Loucy (cell line): Measurements from ENCODE around the gene PDIA3.

Source experiments
- H2AFZ ChIP-seq: fragments of 200-600 bp; sonication (generic); 2 replicates; pipeline ENCODE4 v1.6.0; 2016; ENCODE audit warnings: antibody characterized with exemption, mild to moderate bottlenecking, low read length, moderate library complexity
- H3F3A ChIP-seq: fragments of 200-600 bp; 2 replicates; pipeline ENCODE4 v1.6.0; 2016; ENCODE audit warnings: antibody characterized with exemption, low read depth, mild to moderate bottlenecking
- H3K27me3 ChIP-seq: fragments of 200-600 bp; sonication (generic); 2 replicates; pipeline ENCODE4 v1.6.1; 2014; ENCODE audit warnings: low read length, mild to moderate bottlenecking; ENCODE audit not compliant: insufficient read depth, poor library complexity, severe bottlenecking
- H3K36me3 ChIP-seq: fragments of 200-600 bp; sonication (generic); 2 replicates; pipeline ENCODE4 v1.6.1; 2016; ENCODE audit warnings: low read length; ENCODE audit not compliant: insufficient read depth
- H3K4me1 ChIP-seq: fragments of 200-600 bp; sonication (generic); 2 replicates; pipeline ENCODE4 v1.5.1; 2014; ENCODE audit warnings: low read length, mild to moderate bottlenecking; ENCODE audit not compliant: insufficient read depth, poor library complexity, severe bottlenecking
- H3K4me2 ChIP-seq: fragments of 200-600 bp; sonication (generic); 2 replicates; pipeline ENCODE4 v1.6.0; 2014; ENCODE audit warnings: antibody characterized with exemption, low read length, low read depth, mild to moderate bottlenecking; ENCODE audit not compliant: poor library complexity, severe bottlenecking
- H3K4me3 ChIP-seq: fragments of 200-600 bp; sonication (generic); 2 replicates; pipeline ENCODE4 v1.5.1; 2014; ENCODE audit warnings: low read length, mild to moderate bottlenecking, mixed read lengths; ENCODE audit not compliant: poor library complexity, severe bottlenecking
- H3K79me2 ChIP-seq: fragments of 200-600 bp; sonication (generic); 2 replicates; pipeline ENCODE4 v1.6.1; 2014; ENCODE audit warnings: low read length; ENCODE audit not compliant: insufficient read depth
- H3K9ac ChIP-seq: fragments of 200-600 bp; sonication (generic); 2 replicates; pipeline ENCODE4 v1.6.0; 2014; ENCODE audit warnings: mild to moderate bottlenecking, low read depth, low read length, moderate library complexity; ENCODE audit not compliant: poor library complexity, severe bottlenecking
- H3K9me2 ChIP-seq: fragments of 200-600 bp; sonication (generic); replicated peaks from 2 replicates; pipeline ENCODE4 v1.6.1; 2016; ENCODE audit warnings: low read depth, low read length, mixed read lengths
- H3K9me3 ChIP-seq: fragments of 200-600 bp; sonication (generic); 2 replicates; pipeline ENCODE4 v1.6.1; 2014; ENCODE audit warnings: mild to moderate bottlenecking, antibody characterized with exemption, low read length, low read depth; ENCODE audit not compliant: insufficient read depth
- H4K20me1 ChIP-seq: fragments of 200-600 bp; sonication (generic); 2 replicates; pipeline ENCODE4 v1.6.0; 2014; ENCODE audit warnings: antibody characterized with exemption, low read length, mild to moderate bottlenecking; ENCODE audit not compliant: insufficient read depth, poor library complexity, severe bottlenecking
- CTCF ChIP-seq: fragments of 200-600 bp; sonication (generic); conservative IDR thresholded peaks from 2 replicates; pipeline ENCODE4 v1.5.1; 2014; ENCODE audit warnings: mild to moderate bottlenecking, antibody characterized with exemption, low read length
- EZH2phosphoT487 ChIP-seq: fragments of 200-600 bp; IDR thresholded peaks from 2 replicates; pipeline ENCODE4 v1.6.1; 2018; ENCODE audit warnings: antibody characterized with exemption, mild to moderate bottlenecking, moderate library complexity, borderline replicate concordance

Gene PDIA3

GRCh38 chr15:43771816-43772215, 25.6 kb downstream of the PDIA3 start:
- Histone ChIP-seq H3K9ac (no peak overlapping the region), H3K4me3 (no peak overlapping the region), H3K4me2 (no peak overlapping the region), H3K27me3 (no peaks in the 10 kb centered on the region), H3F3A (0 out of 2 replicates have a peak, but pooled peaks cover 10% of the 10 kb centered on the region), H3K9me3 (no peaks in the 10 kb centered on the region), H3K79me2 (no peaks in the 10 kb centered on the region), H3K4me1 (peaks cover 10% of the 10 kb centered on the region), H3K36me3 (peaks cover 67% of the 10 kb centered on the region), H2AFZ (no peak overlapping the region), H3K9me2 (no peaks in the 10 kb centered on the region), H4K20me1 (peaks cover 9% of the 10 kb centered on the region)
- TF ChIP-seq EZH2phosphoT487 (no peak), CTCF (no peak)

GRCh38 chr15:43772624-43773023, 26.4 kb downstream of the PDIA3 start:
- H3F3A ChIP-seq, result 0 out of 2 replicates have a peak, but pooled peaks cover 10% of the 10 kb centered on the region
- no peaks in the 10 kb centered on the region for H3K9me2 ChIP-seq
- H3K27me3 ChIP-seq, result no peaks in the 10 kb centered on the region
- H3K4me2 ChIP-seq, result no peak overlapping the region
- H3K79me2 ChIP-seq, result no peaks in the 10 kb centered on the region
- H3K36me3 ChIP-seq, result peaks cover 60% of the 10 kb centered on the region
- H3K4me3 ChIP-seq, result no peak overlapping the region
- no peak overlapping the region for H3K9ac ChIP-seq
- no peak for TF ChIP-seq EZH2phosphoT487
- TF ChIP-seq CTCF, result no peak
- no peak overlapping the region for H2AFZ ChIP-seq
- peaks cover 9% of the 10 kb centered on the region for H4K20me1 ChIP-seq
- H3K4me1 ChIP-seq, result peaks cover 11% of the 10 kb centered on the region
- H3K9me3 ChIP-seq, result no peaks in the 10 kb centered on the region

- Histone ChIP-seq H3K4me1 (peaks cover 18% of the 10 kb centered on the region), H3K9me3 (no peaks in the 10 kb centered on the region), H3K79me2 (no peaks in the 10 kb centered on the region), H3K9ac (no peak overlapping the region), H3K9me2 (no peaks in the 10 kb centered on the region), H2AFZ (no peak overlapping the region), H3K27me3 (no peaks in the 10 kb centered on the region), H3K36me3 (peaks cover 46% of the 10 kb centered on the region), H3K4me2 (no peak overlapping the region), H3F3A (0 out of 2 replicates have a peak, but pooled peaks cover 10% of the 10 kb centered on the region), H3K4me3 (no peak overlapping the region), H4K20me1 (peaks cover 9% of the 10 kb centered on the region)
- no peak for TF ChIP-seq CTCF
- TF ChIP-seq EZH2phosphoT487, result no peak
Observed at GRCh38 chr15:43774062-43774461, 27.8 kb downstream of the PDIA3 start.
